Fibroblast of the conjunctiva (primary cell): Measurements from ENCODE around the gene HKDC1.

Experiments
- DNase-seq: peaks from one replicate; pipeline ENCODE4 v3.0.0-alpha.2; 2010; ENCODE audit warnings: low read depth

HKDC1 gene

DNA sequence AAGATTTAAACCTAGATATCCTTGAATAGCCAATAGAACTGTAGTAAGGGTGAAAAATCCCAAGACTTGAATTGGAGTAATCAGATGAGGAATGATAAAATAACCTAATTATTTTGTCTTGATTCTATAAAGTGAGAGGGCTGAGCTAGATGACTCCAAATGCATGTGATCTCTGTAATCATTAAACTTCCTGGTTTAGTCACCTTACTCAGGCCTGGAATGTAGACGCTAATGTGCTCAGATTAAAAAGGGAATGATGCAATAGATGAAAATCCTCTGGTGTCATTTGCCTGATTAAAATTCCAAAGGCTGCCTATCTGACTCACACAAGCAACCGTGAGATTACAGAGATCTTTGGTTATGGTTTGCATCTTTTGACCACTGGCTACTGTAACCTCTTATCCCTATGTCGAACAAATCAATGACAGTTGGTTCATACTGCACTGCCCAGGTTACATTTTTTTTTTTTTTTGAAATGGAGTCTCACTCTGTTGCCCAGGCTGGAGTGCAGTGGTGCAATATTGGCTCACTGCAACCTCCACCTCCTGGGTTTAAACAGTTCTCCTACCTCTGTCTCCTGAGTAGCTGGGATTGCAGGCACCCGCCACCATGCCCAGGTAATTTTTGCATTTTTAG is 2.9 kb upstream of the HKDC1 start:
- DNase-seq, result peak; percentile 66

- no peak for DNase-seq
Measured at GRCh38 chr10:69218831-69219230, 1.3 kb upstream of the HKDC1 start.

DNA sequence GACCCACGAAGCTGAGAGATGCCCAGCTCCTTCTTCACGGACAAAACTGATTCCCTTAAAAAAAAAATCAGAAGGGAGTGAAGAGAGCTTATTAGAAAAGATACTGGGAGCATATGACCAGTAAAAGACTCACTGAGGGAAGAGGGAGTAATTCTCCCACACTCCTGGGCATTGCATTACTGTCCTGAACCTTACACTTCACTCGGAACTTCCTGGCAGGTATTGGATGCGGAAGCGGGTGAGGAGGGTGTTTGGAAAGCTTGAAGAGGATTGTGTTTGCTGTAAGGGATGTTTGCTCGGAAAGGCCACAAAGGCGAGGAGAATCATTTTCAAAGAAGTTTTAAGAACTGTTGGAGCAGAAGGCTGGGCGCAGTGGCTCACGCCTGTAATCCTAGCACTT is 375 bp downstream of the HKDC1 start:
- DNase-seq, result no peak

DNA sequence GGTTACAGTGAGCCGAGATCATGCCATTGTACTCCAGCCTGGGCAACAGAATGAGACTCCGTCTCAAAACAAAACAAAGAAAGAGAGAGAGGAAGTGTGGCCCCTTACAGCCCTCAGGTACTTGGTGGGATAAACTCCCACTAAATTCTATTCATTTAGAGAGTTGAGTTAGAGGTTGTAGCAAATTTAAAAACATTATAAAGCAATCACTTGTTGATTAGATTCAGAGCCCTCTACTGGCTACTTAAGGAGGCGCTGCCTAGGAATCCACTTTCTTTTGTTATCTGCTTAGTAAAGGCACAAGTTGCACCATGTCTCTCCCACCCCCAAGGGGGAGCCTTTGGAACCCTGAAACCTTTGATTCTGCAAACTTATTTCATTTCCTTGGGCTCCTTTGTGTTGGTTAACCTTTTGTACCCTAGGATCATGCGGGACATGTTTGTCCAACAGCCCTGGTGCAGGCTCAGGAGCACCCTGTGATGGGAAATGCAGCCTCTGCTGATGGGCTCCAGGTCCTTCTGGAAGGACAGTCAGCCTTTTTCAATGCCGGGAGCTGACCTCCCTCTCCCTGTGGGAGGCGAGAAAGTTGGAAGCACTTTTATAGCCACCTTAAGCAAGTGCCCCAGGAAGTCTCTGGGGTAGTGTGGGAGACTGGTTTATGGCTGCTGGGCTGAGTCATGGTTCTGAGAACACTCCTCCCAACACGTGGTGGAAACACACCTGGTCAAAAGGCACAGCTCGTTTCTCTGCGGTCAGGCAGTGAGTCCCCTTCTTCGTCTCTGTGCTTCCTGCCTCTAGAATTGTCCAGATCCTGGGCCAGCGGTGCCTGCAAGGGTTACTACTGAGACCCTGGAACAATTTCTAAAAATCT is 2.3 kb downstream of the HKDC1 start:
- DNase-seq, result peak; percentile 75

DNA sequence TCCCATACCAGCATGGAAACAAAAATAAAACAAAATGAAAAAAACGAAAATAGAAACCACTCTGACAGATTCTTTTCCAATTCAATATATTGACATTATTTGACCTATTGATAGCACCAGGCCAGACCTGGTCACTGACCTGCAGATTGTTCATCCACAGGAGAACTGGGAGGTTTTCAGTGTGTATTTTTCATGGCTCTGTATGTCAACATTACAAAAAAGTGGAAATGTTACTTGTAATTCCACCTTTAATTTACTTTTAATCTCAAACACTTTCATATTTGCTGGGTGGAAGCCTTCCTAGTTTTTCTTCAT is 2.9 kb downstream of the HKDC1 start:
- no peak for DNase-seq

DNA sequence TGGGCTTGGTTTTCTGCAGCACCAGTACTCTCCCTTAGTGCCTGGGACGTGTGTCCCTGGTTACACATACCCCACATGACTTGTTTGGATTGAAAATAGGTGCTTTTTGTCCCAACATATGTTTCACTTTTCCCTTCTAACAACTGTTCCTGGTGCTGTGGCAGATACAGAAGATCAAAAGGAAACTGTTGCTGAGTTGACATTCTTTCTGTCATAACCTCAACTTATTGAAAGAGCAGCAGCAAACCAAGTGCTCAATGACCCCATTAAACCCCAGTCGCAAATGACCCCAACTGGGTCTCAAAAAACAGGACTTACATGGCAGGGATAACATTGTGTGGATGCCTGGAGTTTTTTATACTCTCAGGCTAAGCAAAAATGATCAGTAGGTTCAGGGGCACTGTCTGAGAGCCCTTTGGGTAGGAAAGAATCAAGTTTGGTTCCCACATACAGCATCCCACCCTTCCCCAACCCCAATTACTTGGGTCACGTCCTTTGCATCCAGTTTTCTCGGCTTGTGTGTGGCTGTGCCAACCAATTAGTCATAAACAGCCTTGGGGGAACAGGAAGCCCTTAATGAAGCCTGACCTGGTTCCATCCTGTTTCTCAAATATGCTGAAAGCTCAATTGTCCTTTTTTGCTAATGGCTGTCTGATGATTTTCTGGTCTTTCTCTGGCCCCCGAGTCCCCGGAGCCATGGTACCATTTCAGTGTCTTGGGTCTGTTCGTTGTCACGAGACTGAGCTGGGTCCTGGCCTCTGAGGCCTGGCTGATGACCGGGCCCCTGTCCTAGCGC is 4.9 kb downstream of the HKDC1 start:
- no peak for DNase-seq

DNA sequence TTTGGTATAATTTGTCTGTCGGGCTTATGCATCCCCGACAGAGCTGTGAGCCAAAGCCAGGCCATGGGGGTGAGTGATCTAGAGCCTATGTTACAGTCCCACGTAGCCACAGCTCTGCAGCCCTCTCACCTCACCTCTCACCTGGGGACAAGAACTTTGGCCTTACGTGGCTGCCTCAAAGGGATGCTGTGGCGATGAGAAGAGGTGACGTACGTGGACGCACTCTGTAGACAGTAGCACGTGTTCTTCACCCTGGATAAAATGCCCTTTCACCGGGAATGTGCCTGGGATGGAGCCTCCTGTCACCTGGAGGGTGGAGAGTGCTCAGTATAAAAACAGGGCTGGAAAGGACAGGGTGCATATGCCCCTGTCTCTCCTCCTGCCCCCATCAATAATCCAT is 5.5 kb downstream of the HKDC1 start:
- no peak for DNase-seq

GRCh38 chr10:69226919-69227450 is 6.9 kb downstream of the HKDC1 start:
- DNase-seq, result no peak

DNA sequence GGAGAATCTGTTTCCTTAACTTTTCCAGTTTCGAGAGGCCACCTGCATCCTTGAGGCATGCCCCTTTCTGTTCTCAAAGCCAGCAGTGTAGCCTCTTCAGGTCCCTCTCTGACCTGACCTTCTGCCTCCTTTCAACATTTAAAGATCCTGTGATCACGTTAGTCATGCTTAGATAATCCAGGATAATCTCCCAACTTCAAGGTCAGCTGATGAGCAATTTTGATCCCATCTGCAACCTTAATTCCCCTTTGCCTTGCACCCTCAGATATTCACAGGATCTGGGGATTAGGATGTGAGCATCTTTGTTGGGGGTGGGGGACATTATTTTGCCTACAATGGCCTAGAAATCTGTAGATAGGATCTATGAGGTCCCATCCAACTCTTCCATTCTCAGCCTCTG is 8.0 kb downstream of the HKDC1 start:
- DNase-seq, result no peak

GRCh38 chr10:69229616-69229916 is 9.4 kb downstream of the HKDC1 start:
- DNase-seq, result no peak

- no peak for DNase-seq
Measured at GRCh38 chr10:69230128-69230527, 10.0 kb downstream of the HKDC1 start.

DNA sequence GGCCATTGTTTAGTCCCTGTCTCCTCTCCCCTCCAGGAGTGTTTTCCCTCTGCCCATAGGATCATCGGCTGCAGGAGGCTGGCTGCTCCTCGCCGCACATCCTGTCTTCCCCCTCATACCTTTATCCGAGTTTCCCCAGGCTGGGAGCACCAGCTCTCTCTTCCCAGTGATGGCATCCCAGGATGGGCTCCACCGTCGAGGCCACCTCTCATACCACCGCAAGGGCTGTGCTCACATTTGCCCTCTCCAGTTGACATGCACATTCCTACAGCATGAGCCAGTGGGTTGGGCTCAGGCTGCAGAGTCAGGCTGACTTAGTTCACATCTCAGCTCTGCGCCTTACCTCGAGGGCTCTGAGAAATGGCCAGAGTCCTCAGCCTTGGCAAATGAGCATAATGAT is 12.1 kb downstream of the HKDC1 start:
- DNase-seq, result peak; percentile 26

DNA sequence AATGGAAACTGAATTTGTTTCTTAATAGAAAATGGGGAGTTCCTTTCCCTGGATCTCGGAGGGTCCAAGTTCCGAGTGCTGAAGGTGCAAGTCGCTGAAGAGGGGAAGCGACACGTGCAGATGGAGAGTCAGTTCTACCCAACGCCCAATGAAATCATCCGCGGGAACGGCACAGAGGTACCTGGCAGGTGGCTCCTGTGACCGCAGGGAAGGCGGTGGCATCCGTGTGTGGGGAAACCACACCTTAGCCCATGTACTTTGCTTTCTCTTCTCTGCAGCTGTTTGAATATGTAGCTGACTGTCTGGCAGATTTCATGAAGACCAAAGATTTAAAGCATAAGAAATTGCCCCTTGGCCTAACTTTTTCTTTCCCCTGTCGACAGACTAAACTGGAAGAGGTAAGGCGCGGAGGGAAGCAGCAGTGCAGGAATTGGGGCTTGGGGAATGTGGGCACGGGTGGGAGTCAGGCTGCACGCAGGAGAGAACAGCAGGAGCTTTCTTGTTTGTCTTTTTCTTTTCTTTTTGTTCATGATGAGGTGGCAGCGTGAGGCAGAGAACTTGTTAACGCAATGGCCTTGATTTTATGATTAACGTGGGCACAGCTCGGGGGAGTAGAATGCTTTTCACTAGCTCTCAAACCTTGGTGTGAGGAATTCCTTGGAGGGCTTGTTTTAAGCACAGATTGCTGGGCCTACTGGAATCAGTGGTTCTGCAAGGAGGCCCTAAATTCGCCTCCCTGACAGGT is 12.8 kb downstream of the HKDC1 start:
- no peak for DNase-seq

GRCh38 chr10:69234447-69234846 is 14.3 kb downstream of the HKDC1 start:
- no peak for DNase-seq

DNA sequence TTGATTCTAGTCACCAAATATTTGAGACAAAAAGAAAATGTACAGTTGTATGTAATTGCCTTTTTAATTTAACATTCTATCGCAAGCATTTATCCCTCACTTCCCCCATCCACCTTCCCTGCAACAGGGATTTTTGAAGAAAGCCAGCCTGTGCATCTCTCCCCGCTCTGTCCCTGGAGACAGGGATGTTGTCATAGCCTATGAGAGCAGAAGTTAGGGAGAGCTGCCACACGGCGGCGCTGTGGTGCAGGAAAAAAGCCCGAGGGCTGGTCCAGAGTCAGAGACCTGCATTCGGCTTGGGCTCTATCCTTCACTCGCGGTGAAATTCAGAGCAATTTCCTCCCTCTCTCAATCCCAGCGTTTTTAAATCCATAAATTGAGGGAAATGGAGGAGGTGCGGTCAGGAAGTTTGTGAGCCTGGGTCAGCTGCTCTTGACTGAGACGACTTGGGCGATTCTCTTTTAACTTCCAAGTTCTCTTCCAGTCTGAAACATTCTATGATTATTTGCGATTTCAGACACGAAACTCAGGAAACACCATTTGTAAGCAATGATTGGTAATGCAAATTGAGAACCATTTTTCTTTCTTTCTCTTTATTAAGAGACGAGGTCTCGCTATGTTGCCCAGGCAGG is 17.5 kb downstream of the HKDC1 start:
- DNase-seq, result peak; percentile 56

- no peak for DNase-seq
Measured at GRCh38 chr10:69239136-69239535, 19.0 kb downstream of the HKDC1 start.

DNA sequence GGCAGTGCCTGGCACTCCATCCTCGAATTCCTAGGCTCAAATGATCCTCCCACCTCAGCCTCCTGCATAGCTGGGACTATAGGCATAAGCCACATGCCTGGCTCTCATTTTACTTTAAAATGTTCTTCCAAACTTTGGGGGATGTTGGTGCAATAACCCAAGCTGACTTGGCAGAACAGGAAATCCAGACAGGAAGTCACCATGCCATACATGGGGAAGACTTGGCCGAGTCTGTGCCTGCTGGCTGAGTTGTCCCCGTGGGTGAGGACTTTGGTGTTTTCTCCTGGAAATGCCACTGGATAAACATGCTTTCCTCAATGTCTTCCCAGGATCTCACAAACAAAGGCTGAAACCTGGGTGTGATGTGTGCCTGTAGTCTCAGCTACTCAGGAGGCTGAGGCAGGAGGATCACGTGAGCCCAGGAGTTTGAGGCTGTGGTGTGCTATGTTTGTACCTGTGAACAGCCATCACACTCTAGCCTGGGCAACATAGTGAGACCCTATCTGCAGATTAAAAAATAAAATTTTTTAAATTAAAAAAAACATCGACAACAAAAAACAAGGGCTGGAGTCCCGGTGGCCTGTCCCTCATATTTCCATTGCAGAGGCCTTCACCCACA is 19.8 kb downstream of the HKDC1 start:
- no peak for DNase-seq

DNA sequence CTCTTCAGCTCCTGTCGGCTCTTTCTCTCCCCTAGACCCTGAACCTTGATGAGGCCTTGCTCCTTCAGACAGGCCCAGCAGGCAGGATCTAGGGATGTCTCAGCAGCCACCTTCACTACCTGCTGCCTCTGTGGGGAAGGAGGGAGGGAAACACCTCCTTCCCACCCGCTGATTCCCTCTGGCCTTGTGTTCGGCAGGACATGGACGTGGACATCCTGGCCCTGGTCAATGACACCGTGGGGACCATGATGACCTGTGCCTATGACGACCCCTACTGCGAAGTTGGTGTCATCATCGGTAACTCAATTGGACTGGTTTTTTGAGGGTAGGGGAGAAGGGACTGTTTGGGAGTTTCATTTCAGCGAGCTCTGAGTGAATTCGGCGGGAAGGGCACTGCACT is 20.3 kb downstream of the HKDC1 start:
- no peak for DNase-seq

DNA sequence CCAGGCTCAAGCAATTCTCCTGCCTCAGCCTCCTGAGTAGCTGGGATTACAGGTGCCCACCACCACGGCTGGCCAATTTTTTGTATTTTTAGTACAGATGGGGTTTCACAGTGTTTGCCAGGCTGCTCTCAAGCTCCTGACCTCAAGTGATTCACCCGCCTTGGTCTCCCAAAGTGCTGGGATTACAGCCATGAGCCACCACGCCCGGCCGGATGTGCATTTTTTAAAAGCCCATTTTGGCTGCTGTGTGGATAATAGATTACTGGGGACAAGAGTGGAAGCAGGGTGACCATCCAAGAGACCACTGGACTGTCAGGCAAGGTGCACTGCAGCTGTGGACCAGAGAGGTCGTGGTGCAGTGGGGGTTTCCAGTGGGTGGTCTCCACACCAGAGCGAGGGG is 21.4 kb downstream of the HKDC1 start:
- DNase-seq, result no peak

- no peak for DNase-seq
Measured at GRCh38 chr10:69242040-69242851, 22.1 kb downstream of the HKDC1 start.

- no peak for DNase-seq
Measured at GRCh38 chr10:69242852-69243212, 22.7 kb downstream of the HKDC1 start.
